ENCODE data around the gene EXOC4.

- TF ChIP-seq ZNF596 (tag by site-specific recombination; IDR thresholded peaks at IDR 0.05) (no peak), CTCF (tag by site-specific recombination; IDR thresholded peaks at IDR 0.05) (no peak), ZBTB1 (tag by site-specific recombination; IDR thresholded peaks at IDR 0.05) (no peak), ZSCAN5A (tag by site-specific recombination; IDR thresholded peaks at IDR 0.05) (no peak), ZBTB49 (tag by site-specific recombination; IDR thresholded peaks at IDR 0.05; ENCODE audit: low read depth) (no peak), ZNF239 (tag by site-specific recombination; IDR thresholded peaks at IDR 0.05) (no peak), ZSCAN18 (tag by site-specific recombination; IDR thresholded peaks at IDR 0.05) (no peak), ZNF449 (tag by site-specific recombination; IDR thresholded peaks at IDR 0.05) (no peak), ZNF639 (tag by site-specific recombination; IDR thresholded peaks at IDR 0.05) (no peak), ZBTB21 (tag by site-specific recombination; IDR thresholded peaks at IDR 0.05) (no peak), ELK4 (IDR thresholded peaks at IDR 0.05; ENCODE audit: borderline replicate concordance, low read depth, low read length) (no peak), REST (tag by site-specific recombination; IDR thresholded peaks at IDR 0.05) (no peak), PRDM4 (tag by site-specific recombination; IDR thresholded peaks at IDR 0.05) (no peak), ZBTB7A (tag by site-specific recombination; IDR thresholded peaks at IDR 0.05; ENCODE audit: low read depth) (no peak)
These were observed 19.7 kb upstream of the EXOC4 start for GRCh38 chr7:133233142-133233541.
